ENCODE results near the gene TMOD1. TPM values are rescaled to one million over a fixed set of nuclear protein-coding genes. Genes with fewer than 3 reads are reported as not detected.

The TMOD1 gene
- total and polyA plus RNA-seq, 10 of the 15 experiments (the other 5 are each of a cell fraction or from before 2014, with no cell fraction given), result 4.0 to 44.1 (median 15.4) TPM

GRCh38 chr9:97633859-97634490 is 132.5 kb downstream of the TMOD1 start (continued):
- TF ChIP-seq FOS (IDR thresholded peaks at IDR 0.05; ENCODE audit: borderline replicate concordance, extremely low read depth, insufficient read length) (no peak), SMARCA5 (IDR thresholded peaks at IDR 0.05) (peak; percentile 3; the same call in 1 of the 2 replicates), BACH1 (IDR thresholded peaks at IDR 0.05; ENCODE audit: borderline replicate concordance) (0 out of 2 replicates have a peak, but pooled peaks have one; percentile 70), RB1 (IDR thresholded peaks at IDR 0.05; ENCODE audit: borderline replicate concordance) (0 out of 2 replicates have a peak, but pooled peaks have one; percentile 56), BCL11A (IDR thresholded peaks at IDR 0.05; ENCODE audit: low read depth, low read length) (no peak)

DNA sequence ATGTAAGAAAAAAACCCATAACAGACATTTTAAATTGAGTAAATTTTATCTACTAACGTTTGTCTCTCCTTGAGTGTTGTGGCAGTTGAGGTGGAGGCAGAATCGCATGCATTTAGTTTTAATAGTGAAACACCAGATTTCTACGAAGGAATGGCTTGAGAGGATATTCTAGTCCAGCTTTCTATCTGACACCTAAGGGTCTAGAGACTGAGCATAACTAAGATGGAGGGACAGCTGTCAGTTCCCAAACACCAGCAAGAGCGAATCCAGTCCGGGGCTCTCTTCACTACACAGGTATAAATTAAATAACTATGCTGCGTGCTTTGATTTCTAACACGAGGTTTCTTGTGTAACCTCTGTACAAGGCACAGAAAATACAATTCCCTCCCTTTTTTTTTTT is 133.6 kb downstream of the TMOD1 start:
- no peaks in the 10 kb centered on the region for H4K20me1 ChIP-seq (ENCODE audit: control insufficient read depth, insufficient read depth)
- no peaks in the 10 kb centered on the region for H3K9me3 ChIP-seq (replicated peaks; ENCODE audit: control insufficient read depth, insufficient read depth, low read length)
- H3K4me3 ChIP-seq, result peak overlapping the region; percentile 96
- H3K27me3 ChIP-seq (replicated peaks in 1 of 2; ENCODE audit: control insufficient read depth in 2 of 2, insufficient read depth in 2 of 2, low read length in 1 of 2), result no peaks in the 10 kb centered on the region
- RAD21 ChIA-PET (ENCODE audit: unreplicated experiment), result interaction anchor here (1.6 to 3.6 kb wide), 2 partner anchors 133 to 166 kb away, joined by 3 to 22 read pairs; partner anchors contain the start of gene TMOD1
- 56% methylated on average over 7 of the region's 7 CpGs for WGBS (ENCODE audit: insufficient coverage, insufficient replicate concordance, low lambda C conversion rate, missing lambda C conversion rate)
- H3K27ac ChIP-seq (ENCODE audit: control insufficient read depth, insufficient read depth), result peak overlapping the region; percentile 93; the same call in 1 of the 2 replicates
- intact Hi-C loops (cut with micrococcal nuclease; ENCODE audit: unreplicated experiment) (no loop called here), in situ Hi-C loops (cut with MboI) (loop anchor here (25.0 kb wide), 1 partner anchor 1223 kb away; the partner anchor contains the start of gene ZNF367)
- ATAC-seq (no peak), FAIRE-seq (no peak), DNase-seq (ENCODE audit: low read depth, low spot score) (no peak)
- H2AFZ ChIP-seq (ENCODE audit: control insufficient read depth, low read depth, low read length), result no peak overlapping the region
- H3K79me2 ChIP-seq (ENCODE audit: control insufficient read depth, insufficient read depth, low read length), result peaks cover 85% of the 10 kb centered on the region
- POLR2A ChIA-PET, result interaction anchor here (0.7 kb wide), 1 partner anchor 21 kb away, joined by 4 read pairs; no protein-coding TSS in a partner anchor
- peak overlapping the region; percentile 75 for H3K4me2 ChIP-seq (ENCODE audit: control insufficient read depth, insufficient read depth)
- H3K9ac ChIP-seq (ENCODE audit: control insufficient read depth, insufficient read depth, low read length), result peak overlapping the region; percentile 87
- CTCF ChIA-PET, result interaction anchor here (0.9 to 3.5 kb wide), 2 partner anchors 19 to 166 kb away, joined by 3 to 29 read pairs; no protein-coding TSS in a partner anchor
- H3K36me3 ChIP-seq (ENCODE audit: control insufficient read depth in 2 of 2, insufficient read depth in 2 of 2, low read length in 1 of 2), result no peaks in the 10 kb centered on the region
- no TSS peak for BruUV-seq (replicated peaks)
- SMC1A ChIA-PET (ENCODE audit: uncharacterized antibody, unreplicated experiment), result interaction anchor here (1.7 kb wide), 1 partner anchor 166 kb away, joined by 8 read pairs; no protein-coding TSS in a partner anchor
- H3K4me1 ChIP-seq (ENCODE audit: control insufficient read depth, insufficient read depth, low read length), result peaks cover 5% of the 10 kb centered on the region; the same call in 1 of the 2 replicates
- TF ChIP-seq BCLAF1 (IDR thresholded peaks at IDR 0.05), result no peak
- no peak for TF ChIP-seq ZZZ3 (IDR thresholded peaks at IDR 0.05; ENCODE audit: control insufficient read depth, insufficient read length, low read depth)
- TF ChIP-seq, protein P1, sequence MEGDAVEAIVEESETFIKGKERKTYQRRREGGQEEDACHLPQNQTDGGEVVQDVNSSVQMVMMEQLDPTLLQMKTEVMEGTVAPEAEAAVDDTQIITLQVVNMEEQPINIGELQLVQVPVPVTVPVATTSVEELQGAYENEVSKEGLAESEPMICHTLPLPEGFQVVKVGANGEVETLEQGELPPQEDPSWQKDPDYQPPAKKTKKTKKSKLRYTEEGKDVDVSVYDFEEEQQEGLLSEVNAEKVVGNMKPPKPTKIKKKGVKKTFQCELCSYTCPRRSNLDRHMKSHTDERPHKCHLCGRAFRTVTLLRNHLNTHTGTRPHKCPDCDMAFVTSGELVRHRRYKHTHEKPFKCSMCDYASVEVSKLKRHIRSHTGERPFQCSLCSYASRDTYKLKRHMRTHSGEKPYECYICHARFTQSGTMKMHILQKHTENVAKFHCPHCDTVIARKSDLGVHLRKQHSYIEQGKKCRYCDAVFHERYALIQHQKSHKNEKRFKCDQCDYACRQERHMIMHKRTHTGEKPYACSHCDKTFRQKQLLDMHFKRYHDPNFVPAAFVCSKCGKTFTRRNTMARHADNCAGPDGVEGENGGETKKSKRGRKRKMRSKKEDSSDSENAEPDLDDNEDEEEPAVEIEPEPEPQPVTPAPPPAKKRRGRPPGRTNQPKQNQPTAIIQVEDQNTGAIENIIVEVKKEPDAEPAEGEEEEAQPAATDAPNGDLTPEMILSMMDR (IDR thresholded peaks at IDR 0.05 in 2 of 3, conservative IDR thresholded peaks at IDR 0.05 in 1 of 3; ENCODE audit: control insufficient read depth in 2 of 3, extremely low read depth in 1 of 3, insufficient read depth in 1 of 3, low read depth in 3 of 3, low read length in 3 of 3), result no peak
- TF ChIP-seq, protein P2, sequence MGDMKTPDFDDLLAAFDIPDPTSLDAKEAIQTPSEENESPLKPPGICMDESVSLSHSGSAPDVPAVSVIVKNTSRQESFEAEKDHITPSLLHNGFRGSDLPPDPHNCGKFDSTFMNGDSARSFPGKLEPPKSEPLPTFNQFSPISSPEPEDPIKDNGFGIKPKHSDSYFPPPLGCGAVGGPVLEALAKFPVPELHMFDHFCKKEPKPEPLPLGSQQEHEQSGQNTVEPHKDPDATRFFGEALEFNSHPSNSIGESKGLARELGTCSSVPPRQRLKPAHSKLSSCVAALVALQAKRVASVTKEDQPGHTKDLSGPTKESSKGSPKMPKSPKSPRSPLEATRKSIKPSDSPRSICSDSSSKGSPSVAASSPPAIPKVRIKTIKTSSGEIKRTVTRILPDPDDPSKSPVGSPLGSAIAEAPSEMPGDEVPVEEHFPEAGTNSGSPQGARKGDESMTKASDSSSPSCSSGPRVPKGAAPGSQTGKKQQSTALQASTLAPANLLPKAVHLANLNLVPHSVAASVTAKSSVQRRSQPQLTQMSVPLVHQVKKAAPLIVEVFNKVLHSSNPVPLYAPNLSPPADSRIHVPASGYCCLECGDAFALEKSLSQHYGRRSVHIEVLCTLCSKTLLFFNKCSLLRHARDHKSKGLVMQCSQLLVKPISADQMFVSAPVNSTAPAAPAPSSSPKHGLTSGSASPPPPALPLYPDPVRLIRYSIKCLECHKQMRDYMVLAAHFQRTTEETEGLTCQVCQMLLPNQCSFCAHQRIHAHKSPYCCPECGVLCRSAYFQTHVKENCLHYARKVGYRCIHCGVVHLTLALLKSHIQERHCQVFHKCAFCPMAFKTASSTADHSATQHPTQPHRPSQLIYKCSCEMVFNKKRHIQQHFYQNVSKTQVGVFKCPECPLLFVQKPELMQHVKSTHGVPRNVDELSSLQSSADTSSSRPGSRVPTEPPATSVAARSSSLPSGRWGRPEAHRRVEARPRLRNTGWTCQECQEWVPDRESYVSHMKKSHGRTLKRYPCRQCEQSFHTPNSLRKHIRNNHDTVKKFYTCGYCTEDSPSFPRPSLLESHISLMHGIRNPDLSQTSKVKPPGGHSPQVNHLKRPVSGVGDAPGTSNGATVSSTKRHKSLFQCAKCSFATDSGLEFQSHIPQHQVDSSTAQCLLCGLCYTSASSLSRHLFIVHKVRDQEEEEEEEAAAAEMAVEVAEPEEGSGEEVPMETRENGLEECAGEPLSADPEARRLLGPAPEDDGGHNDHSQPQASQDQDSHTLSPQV (IDR thresholded peaks at IDR 0.05), result no peak
